Cardiac muscle cell (in vitro differentiated cells and primary cell): ENCODE results near the gene NECTIN2. TPM values are rescaled to one million over a fixed set of nuclear protein-coding genes. Genes with fewer than 3 reads are reported as not detected.
"Not testable (repeated sequence)": the region's sequence is repeated elsewhere in the genome, so short reads cannot be mapped to it uniquely, and the experiment has no call there.

Experiments used
- DNase-seq, 2 donors: peaks; one replicate each; pipeline versions ENCODE4 v3.0.0 to v3.0.0-alpha.2; 2010 to 2017; ENCODE audit warnings: low read depth in 1 of 2, low spot score in 1 of 2
- H3K27ac ChIP-seq: fragments of 200-600 bp; sonication (generic); 2 replicates; pipeline ENCODE4 v1.5.1; 2016
- H3K27me3 ChIP-seq: fragments of 200-600 bp; sonication (generic); 2 replicates; pipeline ENCODE4 v1.6.0; 2016; ENCODE audit warnings: control low read depth
- H3K36me3 ChIP-seq: fragments of 200-600 bp; sonication (generic); 2 replicates; pipeline ENCODE4 v1.5.1; 2016; ENCODE audit warnings: control low read depth
- H3K4me1 ChIP-seq: fragments of 200-600 bp; sonication (generic); 2 replicates; pipeline ENCODE4 v1.8.1; 2017; ENCODE audit warnings: low read depth, mild to moderate bottlenecking, mixed run types
- H3K4me3 ChIP-seq: fragments of 200-600 bp; sonication (generic); 2 replicates; pipeline ENCODE4 v1.5.1; 2016; ENCODE audit warnings: mild to moderate bottlenecking
- H3K9me3 ChIP-seq: fragments of 200-600 bp; sonication (generic); 2 replicates; pipeline ENCODE4 v1.5.1; 2017; ENCODE audit warnings: low read depth, mild to moderate bottlenecking, control low read depth
- CTCF ChIP-seq: IDR thresholded peaks from 2 replicates; pipeline ENCODE4 v1.5.1; 2012; ENCODE audit warnings: low read depth, mild to moderate bottlenecking, low read length
- polyA plus RNA-seq: library from polyadenylated mRNA; unstranded; fragments of >200 nt; fragmentation: Nextera tagmentation; extraction: Ambion mirVana; gene quantifications from 2 replicates; pipeline ENCODE4 v1.2.1, GENCODE V29; 2016
- total RNA-seq: library from RNA; depleted of rRNA; stranded (reverse); fragments of >200 nt; gene quantifications from 2 replicates; pipeline ENCODE4 v1.2.3, GENCODE V29; 2016

NECTIN2 gene
- total and polyA plus RNA-seq, 2 experiments from 2014 or later = 144 to 156 TPM

DNA sequence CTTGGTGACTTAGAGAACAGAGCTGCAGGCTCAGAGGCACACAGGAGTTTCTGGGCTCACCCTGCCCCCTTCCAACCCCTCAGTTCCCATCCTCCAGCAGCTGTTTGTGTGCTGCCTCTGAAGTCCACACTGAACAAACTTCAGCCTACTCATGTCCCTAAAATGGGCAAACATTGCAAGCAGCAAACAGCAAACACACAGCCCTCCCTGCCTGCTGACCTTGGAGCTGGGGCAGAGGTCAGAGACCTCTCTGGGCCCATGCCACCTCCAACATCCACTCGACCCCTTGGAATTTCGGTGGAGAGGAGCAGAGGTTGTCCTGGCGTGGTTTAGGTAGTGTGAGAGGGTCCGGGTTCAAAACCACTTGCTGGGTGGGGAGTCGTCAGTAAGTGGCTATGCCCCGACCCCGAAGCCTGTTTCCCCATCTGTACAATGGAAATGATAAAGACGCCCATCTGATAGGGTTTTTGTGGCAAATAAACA is 78.2 kb downstream of the NECTIN2 start:
- Histone ChIP-seq H3K27ac (no peak overlapping the region), H3K9me3 (no peaks in the 10 kb centered on the region), H3K4me3 (no peak overlapping the region), H3K27me3 (no peaks in the 10 kb centered on the region), H3K4me1 (peaks cover 3% of the 10 kb centered on the region), H3K36me3 (no peaks in the 10 kb centered on the region)
- TF ChIP-seq CTCF = no peak
- no peak for DNase-seq

DNA sequence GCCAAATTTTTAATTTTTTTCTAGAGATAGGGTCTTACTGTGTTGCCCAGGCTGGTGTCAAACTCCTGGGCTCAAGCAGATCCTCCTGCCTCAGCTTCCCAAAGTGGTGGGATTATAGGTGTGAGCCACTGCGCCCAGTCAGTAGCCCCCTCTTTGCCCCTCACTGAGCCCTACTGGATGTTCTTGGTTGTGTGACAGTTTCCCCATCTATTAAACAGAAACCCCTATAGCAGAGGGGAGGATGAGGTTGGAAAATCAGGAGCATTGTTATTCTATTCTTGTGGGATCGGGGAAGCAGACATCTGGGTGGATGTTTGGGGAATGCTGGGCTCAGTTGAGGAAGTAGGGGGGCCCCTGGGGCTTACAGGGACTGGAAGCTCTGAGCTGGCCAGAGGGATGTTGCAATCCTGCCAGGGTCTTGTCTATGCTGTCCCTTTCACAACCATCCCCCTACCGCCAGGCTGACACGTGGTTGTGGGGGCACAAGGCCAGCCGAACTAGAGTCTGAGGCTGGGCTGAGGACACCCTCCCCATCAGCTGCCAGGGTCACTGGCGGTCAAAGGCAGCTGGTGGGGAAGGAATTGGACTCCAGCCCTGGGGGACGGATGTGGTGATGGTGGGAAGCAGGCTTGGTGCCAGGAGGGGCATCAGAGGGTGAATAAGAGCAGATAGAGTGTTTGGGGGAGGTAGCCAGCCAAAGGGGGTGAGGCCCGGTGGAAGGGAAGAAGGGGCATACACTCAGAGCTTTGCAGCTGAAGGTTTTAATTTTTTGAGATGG is 79.2 kb downstream of the NECTIN2 start:
- peak in 1 of 2 donors; percentile 95 for DNase-seq
- no peak for TF ChIP-seq CTCF
- Histone ChIP-seq H3K36me3 (no peaks in the 10 kb centered on the region), H3K4me3 (no peak overlapping the region), H3K4me1 (peaks cover 3% of the 10 kb centered on the region), H3K27ac (no peak overlapping the region), H3K9me3 (no peaks in the 10 kb centered on the region), H3K27me3 (no peaks in the 10 kb centered on the region)

DNA sequence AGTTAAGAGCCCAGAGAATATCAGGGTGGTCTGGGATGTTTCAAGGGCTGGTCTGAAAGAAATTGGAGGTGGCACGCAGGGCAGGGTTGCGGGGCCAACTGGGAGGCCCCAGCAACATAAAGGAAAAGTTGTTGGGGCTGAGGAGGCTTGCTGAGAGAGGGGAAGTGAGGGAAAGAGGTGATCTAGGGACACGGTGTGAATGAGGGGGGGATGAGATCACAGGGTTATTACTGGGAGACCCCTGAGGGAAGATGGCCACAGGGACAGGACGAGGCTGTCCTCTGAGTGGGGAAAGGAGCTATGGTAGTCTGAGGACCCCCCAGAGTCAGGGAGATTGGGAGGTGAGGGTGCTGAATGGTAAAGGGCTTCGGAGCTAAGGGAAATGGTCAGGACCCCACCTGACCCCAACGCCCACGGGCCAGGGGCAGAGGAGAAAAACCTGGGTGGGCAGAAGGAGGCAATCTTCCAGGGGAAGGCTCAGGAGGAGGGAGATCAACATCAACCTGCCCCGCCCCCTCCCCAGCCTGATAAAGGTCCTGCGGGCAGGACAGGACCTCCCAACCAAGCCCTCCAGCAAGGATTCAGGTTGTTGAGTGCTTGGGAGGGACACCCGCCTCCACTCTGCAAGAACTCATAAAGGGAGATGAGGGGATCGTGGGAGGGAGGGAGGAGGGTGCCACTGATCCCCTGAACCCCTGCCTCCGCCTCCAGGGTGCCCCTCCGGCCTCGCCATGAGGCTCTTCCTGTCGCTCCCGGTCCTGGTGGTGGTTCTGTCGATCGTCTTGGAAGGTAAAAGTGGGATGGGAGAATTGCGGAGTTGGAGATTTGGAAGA is 80.4 kb downstream of the NECTIN2 start:
- not testable (repeated sequence) for DNase-seq, H3K36me3 ChIP-seq, H3K27ac ChIP-seq, H3K4me1 ChIP-seq, H3K4me3 ChIP-seq, H3K9me3 ChIP-seq, H3K27me3 ChIP-seq

DNA sequence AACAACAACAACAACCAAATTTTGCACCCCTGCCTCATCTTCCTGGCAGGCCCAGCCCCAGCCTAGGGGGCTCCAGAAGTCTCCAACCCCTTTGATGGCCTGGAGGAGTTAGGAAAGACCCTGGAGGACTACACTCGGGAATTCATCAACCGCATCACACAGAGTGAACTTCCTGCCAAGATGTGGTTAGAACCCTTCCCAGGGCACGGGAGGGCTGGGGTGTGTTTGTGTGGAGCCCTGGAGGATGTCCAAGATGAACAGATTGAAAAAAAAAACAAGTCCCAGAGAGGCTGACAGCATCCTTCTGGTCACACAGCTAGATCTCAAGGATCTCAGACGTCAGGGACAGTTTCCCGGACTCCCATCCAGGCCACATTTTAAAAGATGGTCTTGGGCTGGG is 81.6 kb downstream of the NECTIN2 start:
- TF ChIP-seq CTCF = no peak
- no peak overlapping the region for H3K4me3 ChIP-seq
- H3K27me3 ChIP-seq = no peaks in the 10 kb centered on the region
- H3K27ac ChIP-seq = no peak overlapping the region
- DNase-seq = peak in 1 of 2 donors; percentile 96
- H3K9me3 ChIP-seq = no peaks in the 10 kb centered on the region
- H3K36me3 ChIP-seq = no peaks in the 10 kb centered on the region
- H3K4me1 ChIP-seq = no peaks in the 10 kb centered on the region

GRCh38 chr19:44930088-44930487 is 84.0 kb downstream of the NECTIN2 start:
- no peaks in the 10 kb centered on the region for H3K27me3 ChIP-seq
- H3K4me3 ChIP-seq = no peak overlapping the region
- no peaks in the 10 kb centered on the region for H3K36me3 ChIP-seq
- no peaks in the 10 kb centered on the region for H3K9me3 ChIP-seq
- DNase-seq = no peak
- H3K4me1 ChIP-seq = no peaks in the 10 kb centered on the region
- no peak for TF ChIP-seq CTCF
- no peak overlapping the region for H3K27ac ChIP-seq

- Histone ChIP-seq H3K9me3 (no peaks in the 10 kb centered on the region), H3K27me3 (no peaks in the 10 kb centered on the region), H3K4me3 (no peak overlapping the region), H3K4me1 (no peaks in the 10 kb centered on the region), H3K27ac (no peak overlapping the region), H3K36me3 (no peaks in the 10 kb centered on the region)
- TF ChIP-seq CTCF = no peak
- DNase-seq = no peak
Measured at GRCh38 chr19:44931541-44931940, 85.4 kb downstream of the NECTIN2 start.
